SK-N-SH treated with all-trans-retinoic acid at 6 μM for 48 hours (cell line): ENCODE measurements around the gene CTNNBL1.

Experiments
- CSDC2 ChIP-seq: fragments of 250-450 bp; sonication (Bioruptor Pico); IDR thresholded peaks from 2 replicates; pipeline ENCODE4 v1.5.0; 2020; ENCODE audit warnings: mild to moderate bottlenecking, moderate library complexity
- ESRRG ChIP-seq: fragments of 250-450 bp; sonication (Bioruptor Pico); IDR thresholded peaks from 2 replicates; pipeline ENCODE4 v1.6.1; 2021; ENCODE audit warnings: mild to moderate bottlenecking
- RARB ChIP-seq: fragments of 250-450 bp; sonication (Bioruptor Pico); IDR thresholded peaks from 2 replicates; pipeline ENCODE4 v1.8.0; 2021; ENCODE audit warnings: mild to moderate bottlenecking, moderate library complexity
- TCF4 ChIP-seq: fragments of 250-450 bp; sonication (Bioruptor Pico); IDR thresholded peaks from 2 replicates; pipeline ENCODE4 v1.8.0; 2021; ENCODE audit warnings: mild to moderate bottlenecking, moderate library complexity, borderline replicate concordance
- ZC3H10 ChIP-seq: fragments of 250-450 bp; sonication (Bioruptor Pico); IDR thresholded peaks from 2 replicates; pipeline ENCODE4 v1.5.1; 2021; ENCODE audit warnings: mild to moderate bottlenecking, moderate library complexity
- ZFP3 ChIP-seq: fragments of 250-450 bp; sonication (Bioruptor Pico); IDR thresholded peaks from 2 replicates; pipeline ENCODE4 v1.5.0; 2020; ENCODE audit warnings: mild to moderate bottlenecking, moderate library complexity
- ZNF565 ChIP-seq: fragments of 450-650 bp; formaldehyde crosslinking; conservative IDR thresholded peaks from 2 replicates; pipeline ENCODE4 v1.5.0; 2020; ENCODE audit warnings: low read depth, mild to moderate bottlenecking, moderate library complexity
- ZNF70 ChIP-seq: fragments of 450-650 bp; formaldehyde crosslinking; IDR thresholded peaks from 2 replicates; pipeline ENCODE4 v1.5.0; 2020; ENCODE audit warnings: mild to moderate bottlenecking, moderate library complexity
- ZNF8 ChIP-seq: fragments of 450-650 bp; formaldehyde crosslinking; IDR thresholded peaks from 2 replicates; pipeline ENCODE4 v1.5.0; 2020; ENCODE audit warnings: mild to moderate bottlenecking, moderate library complexity
- TF ChIP-seq, protein P1 (sequence below): fragments of 250-450 bp; sonication (Bioruptor Pico); IDR thresholded peaks from 2 replicates; pipeline ENCODE4 v1.8.0; 2020; ENCODE audit warnings: mild to moderate bottlenecking, moderate library complexity, borderline replicate concordance
- TF ChIP-seq, protein P2 (sequence below): fragments of 250-450 bp; sonication (Bioruptor Pico); IDR thresholded peaks from 2 replicates; pipeline ENCODE4 v1.5.1; 2020; ENCODE audit warnings: low read depth, mild to moderate bottlenecking, moderate library complexity
- TF ChIP-seq, protein P3 (sequence below): fragments of 250-450 bp; sonication (Bioruptor Pico); IDR thresholded peaks from 2 replicates; pipeline ENCODE4 v1.8.0; 2021; ENCODE audit warnings: low read depth, mild to moderate bottlenecking, moderate library complexity, borderline replicate concordance

DNA sequence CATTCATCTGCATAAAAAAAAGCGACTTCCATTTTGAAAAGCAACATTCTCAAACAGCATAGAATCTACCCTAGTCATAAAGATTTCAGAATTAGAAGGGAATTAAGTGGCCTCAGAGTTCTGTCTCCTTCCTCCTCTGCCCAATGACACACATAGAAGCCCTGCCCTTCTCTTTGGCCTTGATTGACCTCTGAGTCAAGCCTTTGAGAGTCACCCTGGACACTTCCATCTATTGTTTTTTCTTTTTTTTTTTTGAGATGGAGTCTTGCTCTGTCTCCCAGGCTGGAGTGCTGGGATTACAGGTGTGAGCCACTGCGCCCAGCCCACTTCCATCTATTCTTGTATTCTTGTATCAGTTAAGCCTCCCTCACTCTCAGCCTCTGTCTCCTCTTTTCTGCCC is 44.8 kb upstream of the CTNNBL1 start:
- TF ChIP-seq TCF4 (CRISPR knock-in tag) (no peak), RARB (CRISPR knock-in tag) (no peak), ZNF8 (CRISPR knock-in tag) (no peak), ZC3H10 (CRISPR knock-in tag) (no peak), ZNF565 (no peak), ZFP3 (no peak), ESRRG (CRISPR knock-in tag) (no peak), ZNF70 (CRISPR knock-in tag) (no peak), CSDC2 (CRISPR knock-in tag) (no peak)
- TF ChIP-seq, protein P1, sequence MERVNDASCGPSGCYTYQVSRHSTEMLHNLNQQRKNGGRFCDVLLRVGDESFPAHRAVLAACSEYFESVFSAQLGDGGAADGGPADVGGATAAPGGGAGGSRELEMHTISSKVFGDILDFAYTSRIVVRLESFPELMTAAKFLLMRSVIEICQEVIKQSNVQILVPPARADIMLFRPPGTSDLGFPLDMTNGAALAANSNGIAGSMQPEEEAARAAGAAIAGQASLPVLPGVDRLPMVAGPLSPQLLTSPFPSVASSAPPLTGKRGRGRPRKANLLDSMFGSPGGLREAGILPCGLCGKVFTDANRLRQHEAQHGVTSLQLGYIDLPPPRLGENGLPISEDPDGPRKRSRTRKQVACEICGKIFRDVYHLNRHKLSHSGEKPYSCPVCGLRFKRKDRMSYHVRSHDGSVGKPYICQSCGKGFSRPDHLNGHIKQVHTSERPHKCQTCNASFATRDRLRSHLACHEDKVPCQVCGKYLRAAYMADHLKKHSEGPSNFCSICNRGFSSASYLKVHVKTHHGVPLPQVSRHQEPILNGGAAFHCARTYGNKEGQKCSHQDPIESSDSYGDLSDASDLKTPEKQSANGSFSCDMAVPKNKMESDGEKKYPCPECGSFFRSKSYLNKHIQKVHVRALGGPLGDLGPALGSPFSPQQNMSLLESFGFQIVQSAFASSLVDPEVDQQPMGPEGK (CRISPR knock-in tag), result no peak
- TF ChIP-seq, protein P2, sequence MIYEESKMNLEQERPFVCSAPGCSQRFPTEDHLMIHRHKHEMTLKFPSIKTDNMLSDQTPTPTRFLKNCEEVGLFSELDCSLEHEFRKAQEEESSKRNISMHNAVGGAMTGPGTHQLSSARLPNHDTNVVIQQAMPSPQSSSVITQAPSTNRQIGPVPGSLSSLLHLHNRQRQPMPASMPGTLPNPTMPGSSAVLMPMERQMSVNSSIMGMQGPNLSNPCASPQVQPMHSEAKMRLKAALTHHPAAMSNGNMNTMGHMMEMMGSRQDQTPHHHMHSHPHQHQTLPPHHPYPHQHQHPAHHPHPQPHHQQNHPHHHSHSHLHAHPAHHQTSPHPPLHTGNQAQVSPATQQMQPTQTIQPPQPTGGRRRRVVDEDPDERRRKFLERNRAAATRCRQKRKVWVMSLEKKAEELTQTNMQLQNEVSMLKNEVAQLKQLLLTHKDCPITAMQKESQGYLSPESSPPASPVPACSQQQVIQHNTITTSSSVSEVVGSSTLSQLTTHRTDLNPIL (CRISPR knock-in tag), result no peak
- TF ChIP-seq, protein P3, sequence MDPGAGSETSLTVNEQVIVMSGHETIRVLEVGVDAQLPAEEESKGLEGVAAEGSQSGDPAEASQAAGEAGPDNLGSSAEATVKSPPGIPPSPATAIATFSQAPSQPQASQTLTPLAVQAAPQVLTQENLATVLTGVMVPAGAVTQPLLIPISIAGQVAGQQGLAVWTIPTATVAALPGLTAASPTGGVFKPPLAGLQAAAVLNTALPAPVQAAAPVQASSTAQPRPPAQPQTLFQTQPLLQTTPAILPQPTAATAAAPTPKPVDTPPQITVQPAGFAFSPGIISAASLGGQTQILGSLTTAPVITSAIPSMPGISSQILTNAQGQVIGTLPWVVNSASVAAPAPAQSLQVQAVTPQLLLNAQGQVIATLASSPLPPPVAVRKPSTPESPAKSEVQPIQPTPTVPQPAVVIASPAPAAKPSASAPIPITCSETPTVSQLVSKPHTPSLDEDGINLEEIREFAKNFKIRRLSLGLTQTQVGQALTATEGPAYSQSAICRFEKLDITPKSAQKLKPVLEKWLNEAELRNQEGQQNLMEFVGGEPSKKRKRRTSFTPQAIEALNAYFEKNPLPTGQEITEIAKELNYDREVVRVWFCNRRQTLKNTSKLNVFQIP, result no peak
